ENCODE results near the gene CUBN. TPM values are rescaled to one million over a fixed set of nuclear protein-coding genes. Genes with fewer than 3 reads are reported as not detected.

CUBN gene
- total RNA-seq, 1 experiment from 2014 or later = 1.3 TPM

- DNase-seq (ENCODE audit: low read depth) = no peak
Observed at GRCh38 chr10:16954280-16955030, 175.2 kb downstream of the CUBN start.

- no peak for DNase-seq (ENCODE audit: low read depth)
Observed at GRCh38 chr10:16953270-16953669, 176.3 kb downstream of the CUBN start.

GRCh38 chr10:16952610-16953009 is 177.0 kb downstream of the CUBN start:
- DNase-seq (ENCODE audit: low read depth) = no peak

GRCh38 chr10:16952080-16952479 is 177.5 kb downstream of the CUBN start:
- no peak for DNase-seq (ENCODE audit: low read depth)

DNA sequence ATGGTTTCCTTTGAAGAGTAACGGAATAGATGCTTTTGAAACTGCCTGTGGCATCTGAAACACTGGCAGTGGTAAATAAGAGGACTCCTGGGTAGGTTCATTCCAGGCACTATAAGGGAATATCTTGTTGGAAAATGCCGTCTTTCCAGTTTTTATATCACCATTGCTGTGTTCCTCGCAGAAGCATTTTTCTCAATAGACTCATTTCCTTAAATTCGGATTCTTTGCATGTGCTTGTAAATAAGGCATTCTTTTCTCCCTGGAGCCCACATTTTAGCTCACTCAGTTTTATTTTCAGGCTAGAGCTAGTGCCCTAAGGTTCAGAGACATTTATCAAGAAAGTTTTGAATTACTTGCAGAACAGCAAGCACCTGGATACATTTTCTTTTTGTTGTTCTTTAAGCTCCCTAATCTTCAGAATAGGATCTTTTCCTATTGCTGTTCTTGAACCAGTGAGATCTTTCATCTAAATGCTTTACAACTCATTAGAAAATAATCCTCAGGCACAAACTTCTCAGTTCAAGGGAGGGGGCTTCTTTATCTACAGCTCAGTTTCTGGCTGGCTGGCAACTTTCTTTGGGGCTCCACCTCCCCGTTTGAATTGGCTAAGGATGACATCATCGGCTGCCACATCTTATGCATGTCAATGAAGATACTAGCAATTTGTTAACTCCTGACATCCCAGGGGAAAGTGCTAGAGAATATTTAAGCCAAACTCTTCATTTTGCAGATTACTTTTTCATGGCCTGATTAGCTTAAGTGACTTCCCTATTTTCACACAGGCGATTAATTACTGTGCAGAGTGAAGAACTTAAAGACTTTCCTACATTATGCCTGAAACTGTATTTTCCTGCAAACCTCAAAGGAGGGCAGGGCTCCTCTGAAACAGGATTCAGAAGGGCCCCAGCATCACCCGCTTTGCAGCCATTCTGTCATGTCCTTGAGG is 178.7 kb downstream of the CUBN start:
- peak; percentile 34 for DNase-seq (ENCODE audit: low read depth)

DNA sequence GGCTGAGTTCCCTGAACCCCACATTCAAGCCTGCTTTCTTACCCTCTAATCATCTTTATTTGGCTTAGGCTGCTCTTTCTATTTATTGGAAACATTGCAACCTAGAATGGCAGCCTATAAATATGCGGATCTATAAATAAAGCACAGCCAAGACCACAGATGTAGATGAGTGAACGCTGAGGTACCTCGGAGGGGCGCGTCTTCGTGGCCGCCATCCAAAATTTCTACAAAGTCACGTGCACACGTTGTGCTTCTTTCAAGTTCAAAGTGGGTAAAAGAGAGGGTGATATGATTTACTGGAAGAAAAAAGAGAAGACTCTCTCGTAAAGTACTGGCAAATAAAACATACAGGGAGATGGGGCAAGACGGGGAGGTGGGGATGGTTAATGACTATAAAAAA is 179.8 kb downstream of the CUBN start:
- no peak for DNase-seq (ENCODE audit: low read depth)

DNA sequence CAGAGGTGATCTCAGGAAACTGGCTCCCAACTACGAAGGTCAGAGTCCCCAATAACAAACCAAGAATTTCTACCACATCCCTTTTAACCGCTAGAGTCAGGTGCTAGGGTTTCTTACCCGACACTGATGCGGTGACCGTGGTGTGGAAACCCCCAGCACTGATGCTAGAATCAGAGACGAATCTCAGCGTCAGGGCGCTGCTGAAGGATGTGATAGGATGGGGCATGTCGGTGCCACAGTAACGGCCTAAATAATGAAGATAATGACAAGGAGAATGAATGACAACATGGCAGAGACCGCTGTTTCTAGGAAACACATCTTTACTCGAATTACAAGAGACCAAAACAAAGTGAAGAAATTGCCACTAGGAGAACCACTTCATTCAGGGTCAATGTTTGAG is 181.2 kb downstream of the CUBN start:
- no peak for DNase-seq (ENCODE audit: low read depth)

GRCh38 chr10:16947069-16947468 is 182.5 kb downstream of the CUBN start:
- DNase-seq (ENCODE audit: low read depth) = no peak

- no peak for DNase-seq (ENCODE audit: low read depth)
Observed at GRCh38 chr10:16945593-16945992, 184.0 kb downstream of the CUBN start.

DNA sequence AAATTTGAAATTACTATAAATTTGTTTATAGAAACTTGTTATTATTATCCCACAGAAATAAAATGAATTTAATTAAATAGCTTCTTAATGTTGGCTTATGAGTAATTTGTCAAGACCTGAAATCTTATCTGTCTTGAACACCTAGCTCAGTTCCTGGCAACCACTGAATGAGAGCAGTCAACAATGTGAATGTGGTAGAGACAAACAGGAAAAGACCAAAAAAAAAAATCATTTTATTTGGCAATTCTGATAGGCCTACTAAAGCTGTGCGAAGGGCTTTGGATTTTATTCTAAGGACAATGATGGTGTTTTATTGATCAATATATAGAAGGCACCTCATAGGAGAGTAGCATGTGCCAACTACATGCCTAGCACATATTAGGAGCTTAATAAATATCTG is 184.6 kb downstream of the CUBN start:
- DNase-seq (ENCODE audit: low read depth) = no peak

DNA sequence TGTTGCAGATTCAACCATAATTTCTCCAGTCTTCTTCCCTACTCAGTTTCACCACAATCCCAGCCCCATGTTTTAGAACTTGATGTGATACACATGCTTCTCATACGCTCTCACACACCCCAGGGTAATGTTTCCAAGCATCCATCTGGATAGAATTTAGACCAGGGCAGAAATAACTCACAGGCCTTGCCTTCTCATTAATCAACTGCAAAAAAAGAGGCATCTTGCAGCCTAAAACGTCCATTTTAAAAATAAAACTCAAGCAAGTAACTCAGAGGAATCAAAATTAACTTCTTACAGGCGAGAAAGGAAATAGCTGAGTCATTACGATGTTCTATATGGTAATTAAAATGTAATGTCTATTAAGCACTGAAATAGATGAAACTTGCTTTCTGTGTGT is 185.2 kb downstream of the CUBN start:
- DNase-seq (ENCODE audit: low read depth) = no peak

DNA sequence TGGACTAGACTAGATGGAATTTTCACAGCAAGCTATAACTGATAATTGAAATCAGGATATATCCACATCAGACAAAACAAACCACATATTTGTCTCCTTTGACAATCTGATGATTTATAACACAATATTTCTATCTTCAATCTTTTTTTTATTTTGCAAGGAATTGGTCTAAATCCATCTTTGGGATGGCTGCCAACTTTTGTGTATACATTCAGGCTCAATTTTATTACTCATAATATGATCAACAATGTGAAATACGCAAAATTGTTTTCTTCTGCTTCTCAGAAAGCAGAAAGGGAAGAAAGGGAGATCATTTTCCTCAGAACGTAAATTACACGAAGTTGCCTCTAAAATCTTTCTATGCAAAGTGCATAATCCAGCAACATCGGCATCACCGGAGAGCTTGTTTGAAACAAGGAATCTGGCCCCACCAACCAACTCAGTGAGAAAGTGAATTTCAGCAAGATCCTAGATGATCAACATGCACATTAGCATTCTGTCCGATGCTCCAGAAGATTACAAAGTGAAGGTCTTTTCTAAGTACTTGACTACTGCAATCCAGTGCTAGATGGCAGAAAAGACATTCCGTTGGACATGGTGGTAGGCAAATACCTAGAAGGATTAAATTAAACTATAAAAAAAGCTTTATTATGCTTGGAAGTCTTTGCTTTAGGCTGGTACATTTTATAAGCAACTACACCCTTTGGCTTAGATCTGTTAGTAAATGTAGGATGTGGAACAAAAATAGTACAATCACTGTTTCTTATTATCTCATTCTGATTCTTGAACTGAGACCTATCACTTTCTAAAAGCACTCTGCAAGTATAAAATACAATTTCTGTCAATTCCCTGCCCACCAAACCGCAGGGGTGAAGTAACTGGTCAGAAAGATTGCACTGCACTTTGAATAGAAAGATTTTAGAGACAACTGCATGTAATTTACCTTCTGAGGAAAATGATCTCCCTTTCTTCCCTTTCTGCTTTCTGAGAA is 186.0 kb downstream of the CUBN start:
- no peak for DNase-seq (ENCODE audit: low read depth)

DNA sequence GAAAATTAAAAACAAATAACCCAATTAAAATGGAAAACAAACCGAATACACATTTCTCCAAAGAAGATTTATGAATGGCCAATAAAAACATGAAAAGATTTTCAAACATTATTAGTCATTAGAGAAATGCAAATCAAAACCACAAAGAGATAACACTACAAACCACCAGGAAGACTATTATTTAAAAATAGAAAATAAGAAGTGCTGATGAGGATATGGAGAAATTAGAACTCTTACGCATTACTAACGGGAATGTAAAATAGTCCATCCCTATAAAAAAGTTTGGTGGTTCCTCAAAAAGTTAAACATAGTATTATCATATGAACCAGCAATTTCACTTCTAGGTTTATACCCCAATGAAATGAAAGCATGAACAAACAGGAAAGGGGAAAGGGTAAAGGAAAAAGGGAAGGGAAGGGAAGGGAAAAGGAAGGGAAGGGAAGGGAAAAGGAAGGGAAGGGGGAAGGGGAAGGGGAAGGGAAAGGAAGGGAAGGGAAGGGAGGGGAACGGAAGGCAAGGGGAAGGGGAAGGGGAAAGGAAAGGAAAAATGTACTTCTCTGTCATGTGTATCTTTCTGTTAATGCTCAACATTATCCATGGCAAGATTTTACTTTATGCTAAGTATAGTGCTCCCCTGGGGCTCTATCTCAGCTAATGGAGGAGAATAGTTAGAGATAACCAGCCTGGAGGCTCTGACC is 187.1 kb downstream of the CUBN start:
- DNase-seq (ENCODE audit: low read depth) = no peak

DNA sequence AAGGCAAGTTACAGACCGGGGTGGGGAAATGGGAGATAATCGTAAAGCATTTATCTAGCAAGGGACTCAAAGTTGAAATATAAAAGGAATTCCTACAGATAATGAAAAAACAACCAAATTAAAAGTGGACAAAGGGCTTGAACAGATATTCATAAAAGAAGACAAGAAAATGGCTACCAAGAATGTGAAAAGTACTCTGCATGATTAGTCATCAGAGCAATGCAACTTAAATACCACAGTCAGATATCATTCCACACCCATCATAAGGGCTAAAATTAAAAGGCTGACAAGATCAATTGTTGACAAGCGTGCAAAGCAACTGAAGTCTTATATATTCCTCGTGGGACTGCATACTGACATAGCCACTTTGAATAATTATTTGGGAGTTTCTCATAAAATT is 187.7 kb downstream of the CUBN start:
- DNase-seq (ENCODE audit: low read depth) = peak; percentile 16

DNA sequence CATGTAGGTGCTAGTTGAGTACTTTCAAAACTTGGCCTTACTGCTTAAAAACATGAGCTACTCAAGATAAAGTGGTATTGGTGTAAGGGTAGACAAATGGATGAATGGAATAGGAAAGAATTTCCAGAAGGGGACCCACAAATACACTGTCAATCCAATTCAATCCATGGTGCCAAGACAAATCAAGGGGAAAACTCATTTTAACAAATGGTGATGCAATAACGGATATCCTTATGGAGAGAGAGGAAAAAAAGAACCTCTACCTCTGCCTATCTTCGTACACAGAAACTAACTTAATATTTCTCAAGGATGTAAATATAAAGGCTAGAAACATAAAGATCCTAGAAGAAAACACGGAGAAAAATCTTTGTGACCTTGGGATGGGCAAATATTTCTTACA is 188.5 kb downstream of the CUBN start:
- DNase-seq (ENCODE audit: low read depth) = no peak

DNA sequence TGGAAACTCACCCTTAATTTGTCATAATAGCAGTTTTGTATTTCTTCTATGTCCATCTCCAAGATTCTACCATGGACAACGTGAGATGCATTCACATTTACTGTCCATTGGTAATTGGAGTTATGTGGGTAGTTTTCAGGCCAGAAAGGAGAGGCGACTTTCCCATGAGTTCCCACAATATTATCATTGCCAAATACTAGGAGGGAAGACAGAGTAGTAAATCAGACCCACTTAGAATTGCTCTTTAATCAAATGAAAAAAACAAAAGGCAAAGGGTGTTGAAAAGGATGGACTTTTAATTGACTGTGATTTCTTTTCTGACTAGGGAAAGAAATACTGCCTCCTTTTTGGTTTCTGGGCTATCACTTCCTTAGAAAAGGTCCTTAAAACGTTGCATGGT is 190.7 kb downstream of the CUBN start:
- DNase-seq (ENCODE audit: low read depth) = no peak

- no peak for DNase-seq (ENCODE audit: low read depth)
Observed at GRCh38 chr10:16934461-16934860, 195.2 kb downstream of the CUBN start.

- DNase-seq (ENCODE audit: low read depth) = no peak
Observed at GRCh38 chr10:16933783-16934182, 195.8 kb downstream of the CUBN start.

DNA sequence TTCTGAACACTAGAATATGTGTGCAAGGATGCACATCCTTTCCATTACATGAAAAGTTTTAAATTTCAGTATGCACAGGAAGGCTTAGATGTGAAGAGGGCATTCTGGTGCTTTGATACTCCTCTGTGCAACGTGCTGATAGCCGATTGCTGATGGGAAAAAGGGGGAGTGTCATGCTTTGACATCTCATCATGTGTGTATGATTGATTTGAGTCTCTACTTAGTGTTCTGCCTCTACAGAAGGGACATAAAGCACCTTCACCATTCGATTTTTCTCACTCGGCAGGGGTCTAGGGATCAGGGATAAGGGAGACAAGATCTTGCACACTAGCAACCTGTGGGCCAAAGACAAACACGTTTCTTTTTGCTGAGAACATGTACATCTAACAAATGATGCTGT is 197.7 kb downstream of the CUBN start:
- no peak for DNase-seq (ENCODE audit: low read depth)

DNA sequence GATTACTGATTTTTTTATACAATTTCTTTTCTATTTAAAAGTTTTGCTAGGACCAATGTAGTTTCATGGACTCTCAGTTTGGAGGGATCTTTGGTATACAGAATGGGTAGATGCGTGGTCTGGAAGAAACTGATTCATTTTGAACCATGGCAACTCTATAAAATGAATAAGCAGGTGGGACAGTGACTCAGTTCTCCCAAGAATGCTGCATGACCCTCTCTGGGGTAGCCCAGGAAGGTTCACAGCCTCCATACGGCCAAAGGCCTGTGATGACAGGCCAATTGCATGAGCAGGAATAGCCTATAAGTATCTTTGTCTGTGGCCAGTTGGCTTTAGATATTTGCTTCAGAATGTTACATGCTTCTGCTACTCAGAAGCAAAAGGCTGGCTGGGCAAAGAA is 199.1 kb downstream of the CUBN start:
- no peak for DNase-seq (ENCODE audit: low read depth)

- no peak for DNase-seq (ENCODE audit: low read depth)
Observed at GRCh38 chr10:16929069-16929468, 200.5 kb downstream of the CUBN start.

All from HT1080 (cell line).